Measurements from ENCODE around the gene USP40. TPM values are rescaled to one million over a fixed set of nuclear protein-coding genes. Genes with fewer than 3 reads are reported as not detected.
"Not testable (repeated sequence)": the region's sequence is repeated elsewhere in the genome, so short reads cannot be mapped to it uniquely, and the experiment has no call there.

Gene USP40
- total and polyA plus RNA-seq, 2 experiments from 2014 or later, result 14.0 to 21.7 TPM

DNA sequence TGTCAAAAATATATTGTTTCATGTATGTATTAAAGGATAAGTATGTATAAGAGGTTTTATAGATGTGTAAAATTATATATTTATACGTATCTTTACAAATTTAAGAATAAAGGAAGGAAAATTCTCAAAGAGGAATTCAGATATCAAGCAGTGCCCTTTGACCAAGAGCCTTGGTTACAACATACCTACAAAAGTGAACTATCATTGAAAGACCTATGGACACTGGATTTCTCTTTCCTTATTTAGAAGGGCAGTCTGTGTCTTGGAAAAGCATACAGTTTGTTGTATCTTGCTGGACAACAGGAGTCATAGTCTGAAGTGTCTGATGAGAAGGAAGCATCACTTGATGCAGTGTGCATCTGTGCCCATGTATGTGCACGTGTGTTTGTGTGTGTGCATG is 21.8 kb upstream of the USP40 start:
- Histone ChIP-seq H3K4me1 (ENCODE audit: low read depth) (no peaks in the 10 kb centered on the region), H3K9me3 (ENCODE audit: low read depth) (no peaks in the 10 kb centered on the region), H3K27ac (no peak overlapping the region), H3K4me3 (no peak overlapping the region), H3K27me3 (no peaks in the 10 kb centered on the region), H3K36me3 (no peaks in the 10 kb centered on the region)
- DNase-seq (ENCODE audit: low read depth in 1 of 2, low spot score in 1 of 2), result no peak
- TF ChIP-seq, protein P1, sequence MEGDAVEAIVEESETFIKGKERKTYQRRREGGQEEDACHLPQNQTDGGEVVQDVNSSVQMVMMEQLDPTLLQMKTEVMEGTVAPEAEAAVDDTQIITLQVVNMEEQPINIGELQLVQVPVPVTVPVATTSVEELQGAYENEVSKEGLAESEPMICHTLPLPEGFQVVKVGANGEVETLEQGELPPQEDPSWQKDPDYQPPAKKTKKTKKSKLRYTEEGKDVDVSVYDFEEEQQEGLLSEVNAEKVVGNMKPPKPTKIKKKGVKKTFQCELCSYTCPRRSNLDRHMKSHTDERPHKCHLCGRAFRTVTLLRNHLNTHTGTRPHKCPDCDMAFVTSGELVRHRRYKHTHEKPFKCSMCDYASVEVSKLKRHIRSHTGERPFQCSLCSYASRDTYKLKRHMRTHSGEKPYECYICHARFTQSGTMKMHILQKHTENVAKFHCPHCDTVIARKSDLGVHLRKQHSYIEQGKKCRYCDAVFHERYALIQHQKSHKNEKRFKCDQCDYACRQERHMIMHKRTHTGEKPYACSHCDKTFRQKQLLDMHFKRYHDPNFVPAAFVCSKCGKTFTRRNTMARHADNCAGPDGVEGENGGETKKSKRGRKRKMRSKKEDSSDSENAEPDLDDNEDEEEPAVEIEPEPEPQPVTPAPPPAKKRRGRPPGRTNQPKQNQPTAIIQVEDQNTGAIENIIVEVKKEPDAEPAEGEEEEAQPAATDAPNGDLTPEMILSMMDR (IDR thresholded peaks at IDR 0.05; ENCODE audit: low read depth, low read length), result no peak

DNA sequence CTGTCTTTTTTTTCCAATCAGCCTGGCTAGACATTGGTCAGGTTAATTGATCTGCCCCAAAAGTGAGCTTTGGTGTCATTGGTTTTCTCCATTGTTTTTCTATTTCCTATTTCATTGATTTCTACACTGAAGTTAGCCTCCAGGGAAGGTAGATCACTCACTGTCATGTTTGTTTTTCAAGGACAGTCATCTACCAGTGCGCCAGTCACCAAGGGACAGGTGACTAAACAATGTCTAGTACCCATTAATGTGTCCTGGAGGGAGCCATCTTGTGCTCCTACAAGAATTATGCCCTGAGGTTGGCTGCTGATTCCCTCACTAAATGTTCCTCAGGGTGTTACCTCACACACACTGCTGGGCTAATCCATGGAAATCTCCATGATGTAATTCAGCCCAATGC is 17.6 kb upstream of the USP40 start:
- TF ChIP-seq, protein P1 (IDR thresholded peaks at IDR 0.05; ENCODE audit: low read depth, low read length), result no peak
- no peaks in the 10 kb centered on the region for H3K9me3 ChIP-seq (ENCODE audit: low read depth)
- H3K27ac ChIP-seq, result no peak overlapping the region
- no peak for DNase-seq (ENCODE audit: low read depth in 1 of 2, low spot score in 1 of 2)
- no peaks in the 10 kb centered on the region for H3K4me1 ChIP-seq (ENCODE audit: low read depth)
- H3K4me3 ChIP-seq, result no peak overlapping the region
- no peaks in the 10 kb centered on the region for H3K27me3 ChIP-seq
- no peaks in the 10 kb centered on the region for H3K36me3 ChIP-seq

DNA sequence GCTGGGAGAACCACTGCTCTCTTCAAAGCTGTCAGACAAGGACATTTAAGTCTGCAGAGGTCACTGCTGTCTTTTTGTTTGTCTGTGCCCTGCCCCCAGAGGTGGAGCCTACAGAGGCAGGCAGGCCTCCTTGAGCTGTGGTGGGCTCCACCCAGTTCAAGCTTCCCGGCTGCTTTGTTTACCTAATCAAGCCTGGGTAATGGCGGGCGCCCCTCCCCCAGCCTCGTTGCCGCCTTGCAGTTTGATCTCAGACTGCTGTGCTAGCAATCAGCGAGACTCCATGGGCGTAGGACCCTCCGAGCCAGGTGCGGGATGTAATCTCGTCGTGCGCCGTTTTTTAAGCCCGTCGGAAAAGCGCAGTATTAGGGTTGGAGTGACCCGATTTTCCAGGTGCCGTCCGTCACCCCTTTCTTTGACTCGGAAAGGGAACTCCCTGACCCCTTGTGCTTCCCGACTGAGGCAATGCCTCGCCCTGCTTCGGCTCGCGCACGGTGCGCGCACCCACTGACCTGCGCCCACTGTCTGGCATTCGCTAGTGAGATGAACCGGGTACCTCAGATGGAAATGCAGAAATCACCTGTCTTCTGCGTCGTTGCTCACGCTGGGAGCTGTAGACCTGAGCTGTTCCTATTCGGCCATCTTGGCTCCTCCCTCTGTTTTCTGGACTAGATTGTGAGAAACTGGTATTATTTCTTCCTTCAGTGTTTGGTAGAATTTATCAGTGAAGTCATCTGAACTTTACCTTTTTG is 16.8 kb upstream of the USP40 start:
- H3K9me3 ChIP-seq (ENCODE audit: low read depth); H3K4me1 ChIP-seq (ENCODE audit: low read depth); H3K27me3 ChIP-seq; H3K36me3 ChIP-seq; H3K27ac ChIP-seq; DNase-seq (ENCODE audit: low read depth in 1 of 2, low spot score in 1 of 2); H3K4me3 ChIP-seq: not testable (repeated sequence)

DNA sequence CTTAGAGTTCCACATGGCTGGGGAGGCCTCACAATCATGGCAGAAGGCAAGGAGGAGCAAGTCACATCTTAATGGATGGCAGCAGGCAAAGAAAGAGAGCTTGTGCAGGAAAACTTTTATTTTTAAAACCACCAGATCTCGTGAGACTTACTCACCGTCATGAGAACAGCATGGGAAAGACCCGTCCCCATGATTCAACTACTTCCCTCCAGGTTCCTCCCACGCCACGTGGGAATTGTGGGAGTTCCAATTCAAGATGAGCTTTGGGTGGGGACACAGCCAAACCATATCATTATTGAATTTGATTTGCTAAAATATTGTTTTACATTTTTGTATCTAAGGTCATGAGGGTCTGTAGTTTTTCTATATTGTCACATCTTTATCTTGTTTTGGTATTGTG is 10.8 kb upstream of the USP40 start:
- not testable (repeated sequence) for H3K36me3 ChIP-seq

DNA sequence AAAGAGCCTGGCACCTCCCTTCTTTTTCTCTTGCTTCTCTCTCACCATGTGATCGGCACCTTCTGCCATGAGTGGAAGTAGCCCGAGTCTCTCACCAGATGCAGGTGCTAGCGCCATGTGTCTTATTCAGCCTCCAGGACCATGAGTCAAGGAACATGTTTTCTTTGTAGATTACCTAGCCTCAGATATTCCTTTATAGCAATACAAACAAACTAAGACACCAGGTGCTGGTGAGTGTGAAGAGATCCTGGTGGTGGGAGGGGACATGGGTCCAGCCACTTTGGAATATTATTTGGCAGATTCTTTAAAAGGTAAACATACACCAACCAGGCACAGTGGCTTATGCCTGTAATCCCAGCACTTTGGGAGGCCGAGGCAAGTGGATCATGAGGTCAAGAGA is 5.9 kb upstream of the USP40 start:
- Histone ChIP-seq H3K27me3 (no peaks in the 10 kb centered on the region), H3K4me3 (no peak overlapping the region), H3K4me1 (ENCODE audit: low read depth) (no peaks in the 10 kb centered on the region), H3K9me3 (ENCODE audit: low read depth) (no peaks in the 10 kb centered on the region), H3K36me3 (no peaks in the 10 kb centered on the region), H3K27ac (no peak overlapping the region)
- TF ChIP-seq, protein P1 (IDR thresholded peaks at IDR 0.05; ENCODE audit: low read depth, low read length), result no peak
- DNase-seq (ENCODE audit: low read depth in 1 of 2, low spot score in 1 of 2), result no peak

More for the DNA sequence above, 10.8 kb upstream of the USP40 start:
- not testable (repeated sequence) for H3K4me1 ChIP-seq (ENCODE audit: low read depth); H3K9me3 ChIP-seq (ENCODE audit: low read depth); H3K27me3 ChIP-seq; H3K4me3 ChIP-seq; H3K27ac ChIP-seq; DNase-seq (ENCODE audit: low read depth in 1 of 2, low spot score in 1 of 2)

DNA sequence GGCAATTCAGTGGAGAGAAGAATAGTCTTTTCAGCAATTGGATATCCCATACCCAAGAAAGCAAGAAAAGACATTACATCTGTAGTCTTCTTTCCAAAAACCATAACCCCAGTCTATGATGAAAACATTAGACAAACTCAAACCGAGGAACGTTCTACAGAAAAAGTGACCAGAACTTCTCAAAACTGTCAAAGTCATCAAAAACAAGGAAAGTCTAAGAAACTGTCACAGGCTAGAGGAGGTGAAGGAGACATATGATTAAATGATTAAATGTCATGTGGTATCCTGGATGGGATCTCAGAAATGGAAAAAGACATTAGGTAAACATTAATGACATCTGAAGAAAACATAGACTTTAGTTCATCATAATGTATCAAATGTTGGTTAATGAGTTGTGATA is 4.9 kb upstream of the USP40 start:
- Histone ChIP-seq H3K4me1 (ENCODE audit: low read depth) (no peaks in the 10 kb centered on the region), H3K4me3 (no peak overlapping the region), H3K36me3 (no peaks in the 10 kb centered on the region), H3K27ac (no peak overlapping the region), H3K9me3 (ENCODE audit: low read depth) (no peaks in the 10 kb centered on the region), H3K27me3 (no peaks in the 10 kb centered on the region)
- TF ChIP-seq, protein P1 (IDR thresholded peaks at IDR 0.05; ENCODE audit: low read depth, low read length), result no peak
- DNase-seq (ENCODE audit: low read depth in 1 of 2, low spot score in 1 of 2), result no peak

All from cardiac muscle cell (in vitro differentiated cells and primary cell).